Femur (tissue), 1 donor: ENCODE data around the gene DOK7.

Experiments used
- DNase-seq: peaks from one replicate; pipeline ENCODE4 v3.0.0-alpha.2; 2017

DOK7 gene, protein sequence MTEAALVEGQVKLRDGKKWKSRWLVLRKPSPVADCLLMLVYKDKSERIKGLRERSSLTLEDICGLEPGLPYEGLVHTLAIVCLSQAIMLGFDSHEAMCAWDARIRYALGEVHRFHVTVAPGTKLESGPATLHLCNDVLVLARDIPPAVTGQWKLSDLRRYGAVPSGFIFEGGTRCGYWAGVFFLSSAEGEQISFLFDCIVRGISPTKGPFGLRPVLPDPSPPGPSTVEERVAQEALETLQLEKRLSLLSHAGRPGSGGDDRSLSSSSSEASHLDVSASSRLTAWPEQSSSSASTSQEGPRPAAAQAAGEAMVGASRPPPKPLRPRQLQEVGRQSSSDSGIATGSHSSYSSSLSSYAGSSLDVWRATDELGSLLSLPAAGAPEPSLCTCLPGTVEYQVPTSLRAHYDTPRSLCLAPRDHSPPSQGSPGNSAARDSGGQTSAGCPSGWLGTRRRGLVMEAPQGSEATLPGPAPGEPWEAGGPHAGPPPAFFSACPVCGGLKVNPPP

DNA sequence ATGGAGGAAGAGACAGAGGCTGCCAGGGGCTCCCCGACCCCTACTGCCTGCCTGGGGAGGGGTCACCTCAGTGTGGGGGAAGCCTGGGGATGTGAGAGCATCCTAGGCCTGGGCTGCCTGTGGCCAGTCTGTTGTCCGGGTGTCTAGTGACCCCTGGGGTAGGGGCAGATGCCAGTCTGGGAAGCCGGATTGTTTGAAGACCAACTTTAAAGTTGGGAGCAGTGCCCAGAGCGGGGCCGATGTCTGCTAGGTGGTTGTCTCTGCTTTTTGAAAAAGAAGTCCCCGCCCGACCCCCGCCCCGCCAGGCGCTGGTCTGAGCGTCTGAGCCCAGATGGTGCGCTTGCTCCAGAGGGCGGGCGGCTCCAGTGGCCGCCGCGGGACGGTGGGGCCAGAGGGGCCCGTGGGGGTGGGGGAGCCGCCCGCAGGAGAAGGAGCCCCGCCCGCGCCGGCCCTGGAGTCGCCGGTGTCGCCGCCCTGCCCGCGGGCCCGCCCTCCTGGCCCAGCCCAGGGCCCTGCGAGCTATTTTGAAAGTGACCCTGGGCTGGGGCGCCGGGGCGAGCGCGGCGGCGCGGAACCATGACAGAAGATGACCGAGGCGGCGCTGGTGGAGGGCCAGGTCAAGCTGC lies at the start of gene DOK7:
Gene DOK7 (plus strand): TSS at position 517 of the 626 bp plus-strand sequence. CDS start 70 bp downstream, at position 587.
- DNase-seq, result no peak

DNA sequence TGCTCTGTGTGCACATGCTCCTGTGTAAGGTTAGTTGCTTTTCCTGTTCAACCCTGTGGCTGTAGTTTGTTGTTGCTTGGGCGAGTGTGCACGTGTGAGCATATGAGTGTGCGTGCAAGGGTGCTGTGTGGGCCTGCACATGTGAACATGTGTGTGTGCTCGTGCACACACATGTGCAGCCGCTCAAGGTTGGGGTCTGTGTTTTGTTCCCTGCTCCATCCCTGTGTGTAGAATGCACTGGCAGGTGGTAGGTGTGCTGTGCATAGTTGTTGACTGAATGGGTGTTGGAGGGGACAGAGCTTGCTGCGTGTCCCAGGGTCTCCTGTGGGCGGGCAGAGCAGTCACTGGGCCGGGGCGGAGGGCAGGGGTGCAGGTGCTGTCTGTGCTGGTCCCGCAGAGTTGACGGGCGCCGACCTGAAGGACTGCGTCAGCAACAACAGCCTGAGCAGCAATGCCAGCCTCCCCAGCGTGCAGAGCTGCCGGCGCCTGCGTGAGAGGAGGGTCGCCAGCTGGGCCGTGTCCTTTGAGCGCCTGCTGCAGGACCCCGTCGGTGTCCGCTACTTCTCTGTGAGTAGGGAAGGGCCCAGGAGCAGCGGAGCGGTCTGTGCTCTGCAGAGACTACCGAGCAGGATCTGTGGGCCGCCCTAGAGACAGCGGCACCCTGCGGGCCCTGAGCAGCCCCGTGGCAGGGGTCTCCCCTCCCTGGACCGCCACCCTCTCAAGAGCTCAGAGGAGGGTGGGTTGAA lies 49.3 kb upstream of the DOK7 start:
- DNase-seq, result peak; percentile 14

DNA sequence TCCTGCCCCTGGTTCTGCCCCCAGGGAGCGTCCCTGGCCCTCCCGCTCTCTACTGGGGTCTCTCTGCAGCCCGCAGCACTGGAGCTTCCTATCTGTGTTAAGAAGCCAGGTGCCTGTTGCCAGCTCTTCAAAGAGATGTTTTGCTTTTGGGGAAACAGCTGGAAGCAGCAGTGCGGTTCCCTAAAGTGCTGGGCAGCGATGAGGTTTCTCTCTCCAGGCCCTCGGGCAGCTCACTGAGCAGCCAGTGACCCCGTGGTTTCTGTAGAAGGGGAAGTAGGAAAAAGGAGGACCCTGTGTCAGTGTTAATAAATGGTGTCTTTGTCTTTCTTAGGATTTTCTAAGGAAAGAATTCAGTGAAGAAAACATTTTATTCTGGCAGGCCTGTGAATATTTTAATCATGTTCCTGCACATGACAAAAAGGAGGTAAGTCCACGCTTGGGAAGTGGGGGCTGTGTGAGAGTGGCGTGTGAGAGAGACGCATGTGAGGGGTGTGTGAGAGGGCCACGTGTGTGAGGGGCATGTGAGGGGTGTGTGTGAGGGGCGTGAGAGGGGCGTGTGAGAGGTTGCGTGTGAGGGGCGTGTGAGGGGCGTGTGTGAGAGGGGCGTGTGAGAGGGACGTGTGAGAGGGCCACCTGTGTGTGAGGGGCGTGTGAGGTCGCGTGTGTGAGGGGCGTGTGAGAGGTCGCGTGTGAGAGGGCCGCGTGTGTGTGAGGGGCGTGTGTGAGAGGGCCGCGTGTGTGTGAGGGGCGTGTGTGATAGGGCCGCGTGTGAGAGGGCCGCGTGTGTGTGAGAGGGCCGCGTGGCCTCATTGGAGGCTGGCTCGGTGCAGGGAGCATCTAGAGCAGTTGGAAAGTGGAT lies 48.5 kb upstream of the DOK7 start:
- DNase-seq, result peak; percentile 53

DNA sequence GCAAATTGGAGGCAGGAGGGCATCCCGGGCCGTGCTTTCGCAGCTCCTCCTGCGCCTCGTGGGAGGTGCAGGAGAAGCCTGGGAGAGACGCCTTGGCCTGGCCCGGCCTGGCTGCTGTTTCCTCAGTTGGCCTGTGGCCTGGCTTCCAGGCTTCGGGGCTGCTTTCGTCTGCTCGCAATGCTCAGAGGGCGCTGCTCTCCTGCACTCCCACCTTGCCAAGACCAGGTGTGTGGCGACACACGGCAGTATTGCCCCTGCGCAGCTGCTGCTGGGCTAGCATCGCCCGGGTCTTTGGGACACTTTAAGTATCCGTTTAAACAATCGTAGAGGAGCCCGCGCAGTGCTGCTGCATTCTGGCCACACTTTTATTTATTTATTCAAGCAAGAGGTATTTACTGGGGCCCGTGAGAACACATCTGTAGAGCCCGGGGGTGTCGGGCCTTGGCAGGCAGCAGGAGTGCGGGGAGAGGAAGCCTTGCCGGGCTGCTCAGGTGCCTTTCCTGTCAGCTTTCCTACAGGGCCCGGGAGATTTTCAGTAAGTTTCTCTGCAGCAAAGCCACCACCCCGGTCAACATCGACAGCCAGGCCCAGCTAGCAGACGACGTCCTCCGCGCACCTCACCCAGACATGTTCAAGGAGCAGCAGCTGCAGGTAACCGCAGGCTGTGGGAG lies 47.5 kb upstream of the DOK7 start:
- peak; percentile 19 for DNase-seq

DNA sequence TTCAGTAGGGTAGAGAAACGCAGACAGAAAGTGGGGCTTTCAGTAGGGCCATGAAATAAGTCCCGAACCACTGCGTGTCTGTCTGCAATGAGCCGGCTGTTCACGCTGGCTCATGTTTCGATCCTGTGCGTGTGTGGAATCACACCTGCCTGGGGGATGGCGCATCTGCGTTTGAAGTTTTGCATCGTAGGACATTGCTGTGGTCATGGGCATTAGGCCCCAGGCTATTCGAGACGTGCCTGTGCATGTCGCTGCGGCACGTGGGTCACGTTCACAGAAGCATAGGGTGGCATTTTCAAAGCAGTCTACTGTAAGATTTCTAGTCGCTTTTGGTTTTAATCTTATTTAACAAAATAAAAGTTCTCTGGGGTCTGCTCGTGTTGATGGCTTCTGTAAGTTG lies 46.8 kb upstream of the DOK7 start:
- peak; percentile 14 for DNase-seq

DNA sequence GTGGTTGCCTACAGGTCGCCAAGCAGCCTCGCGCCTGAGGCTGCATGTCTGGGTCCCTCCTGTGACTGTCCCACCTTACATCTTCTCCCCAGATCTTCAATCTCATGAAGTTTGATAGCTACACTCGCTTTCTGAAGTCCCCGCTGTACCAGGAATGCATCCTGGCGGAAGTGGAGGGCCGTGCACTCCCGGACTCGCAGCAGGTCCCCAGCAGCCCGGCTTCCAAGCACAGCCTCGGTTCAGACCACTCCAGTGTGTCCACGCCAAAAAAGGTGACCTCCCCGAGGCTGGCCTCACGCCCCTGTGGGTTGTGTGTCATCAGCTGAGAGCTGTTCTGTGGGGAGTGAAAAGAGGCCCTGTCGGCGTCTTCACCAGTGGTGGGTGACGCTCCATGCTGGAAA lies 46.3 kb upstream of the DOK7 start:
- DNase-seq, result peak; percentile 15

DNA sequence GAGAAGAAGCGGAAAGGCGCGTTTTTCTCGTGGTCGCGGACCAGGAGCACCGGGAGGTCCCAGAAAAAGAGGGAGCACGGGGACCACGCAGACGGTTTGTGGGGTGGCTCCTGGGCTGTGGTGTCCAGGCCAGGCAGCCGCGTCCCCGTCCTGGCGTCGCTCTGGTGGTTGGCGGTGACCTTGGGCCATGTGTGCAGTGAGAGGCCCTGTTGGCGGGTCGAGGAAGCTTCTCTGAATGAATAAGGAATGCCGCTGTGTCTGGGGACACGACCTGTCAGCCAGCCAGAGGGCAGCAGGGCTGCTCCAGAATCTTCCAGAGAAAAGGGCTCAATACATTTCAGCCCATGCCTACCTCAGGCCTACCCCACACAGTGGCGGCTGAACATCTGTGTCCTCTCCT lies 45.7 kb upstream of the DOK7 start:
- peak; percentile 15 for DNase-seq

DNA sequence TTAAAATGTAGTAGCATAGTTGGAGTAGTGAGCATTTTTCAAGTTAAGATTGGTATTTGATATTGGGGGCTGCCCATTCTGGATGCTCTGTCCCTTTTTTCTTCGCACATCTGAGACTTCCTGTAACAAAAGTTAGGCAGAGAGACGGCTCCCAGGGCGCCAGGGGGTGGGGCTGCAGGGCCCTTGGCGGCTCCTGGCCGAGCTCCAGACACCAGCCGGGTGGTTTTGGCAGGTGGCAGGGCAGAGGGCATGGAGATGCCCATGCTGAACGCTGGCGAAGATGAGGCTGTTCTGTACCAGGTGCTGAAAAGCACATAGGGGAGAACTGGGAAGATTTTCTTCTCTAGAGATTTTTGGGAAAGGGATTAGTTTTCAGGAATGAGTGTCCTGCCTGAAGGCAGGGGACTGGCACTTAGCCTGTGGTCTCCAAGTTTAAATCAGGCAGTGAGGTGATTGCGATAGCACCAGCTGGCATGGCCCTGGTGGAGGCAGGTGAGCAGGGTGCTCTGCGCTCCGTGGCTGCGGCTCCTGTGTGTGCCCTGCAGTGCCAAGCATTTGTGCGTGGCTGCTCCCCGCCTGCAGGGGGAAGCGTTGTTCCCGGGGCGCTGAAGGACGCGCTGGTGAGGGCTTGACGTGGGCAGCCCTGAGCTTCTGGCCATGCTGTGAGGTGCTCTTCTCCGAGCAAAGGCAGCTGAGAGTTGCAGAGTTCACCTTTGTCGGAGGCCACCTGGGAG lies 44.9 kb upstream of the DOK7 start:
- DNase-seq, result peak; percentile 20

DNA sequence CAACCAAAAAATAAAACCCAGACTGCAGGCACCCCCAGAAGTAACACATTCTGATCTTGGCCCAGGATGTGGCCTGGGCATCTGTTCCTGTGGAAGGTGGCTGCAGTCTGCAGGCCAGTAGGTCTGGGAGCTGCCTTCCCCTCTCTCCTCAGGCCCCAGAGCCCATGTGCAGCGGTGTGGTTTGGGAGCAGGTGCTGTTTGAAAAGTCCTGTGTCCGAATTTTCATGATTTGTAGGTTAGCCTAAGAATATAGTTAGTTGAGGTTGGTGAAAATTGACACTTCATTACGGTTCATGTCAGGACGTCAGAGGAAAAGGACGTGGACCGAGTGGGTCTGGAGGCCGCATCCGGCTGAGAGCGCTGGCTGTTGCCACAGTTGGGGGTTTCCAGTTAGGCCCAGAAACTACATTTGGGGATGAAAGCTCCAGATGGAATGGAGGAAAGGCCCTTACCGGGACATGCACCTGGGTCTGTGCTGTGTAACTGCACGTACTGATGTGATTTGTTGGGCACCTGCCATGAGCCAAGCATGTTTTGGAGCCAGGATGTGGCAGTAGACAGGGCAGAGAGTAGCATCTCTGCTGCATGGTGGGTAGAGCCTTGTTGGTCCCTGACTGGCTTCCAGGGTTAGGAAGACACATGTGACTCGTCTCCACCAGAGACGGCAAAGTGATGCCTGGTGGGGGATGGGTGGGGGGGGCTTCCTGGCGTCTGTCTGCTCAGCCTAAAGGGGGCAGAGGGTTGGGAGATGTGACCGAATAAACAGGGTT lies 43.1 kb upstream of the DOK7 start:
- DNase-seq, result peak; percentile 15

DNA sequence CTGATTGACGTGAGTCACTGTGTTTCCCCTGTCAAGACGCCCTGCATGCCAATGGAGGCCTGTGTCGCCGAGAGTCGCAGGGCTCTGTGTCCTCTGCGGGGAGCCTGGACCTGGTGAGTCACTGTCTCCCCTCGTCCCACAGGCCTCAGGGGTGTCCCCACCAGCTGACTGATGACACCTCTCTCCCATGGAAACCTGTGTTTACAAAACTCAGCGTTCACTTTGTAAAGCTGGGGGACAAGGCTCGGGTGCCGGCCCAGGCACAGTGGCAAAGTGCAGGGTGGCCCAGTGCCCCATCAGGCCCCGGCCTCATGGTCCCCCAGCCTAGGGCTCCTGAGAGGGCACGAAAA lies 42.5 kb upstream of the DOK7 start:
- peak; percentile 17 for DNase-seq

DNA sequence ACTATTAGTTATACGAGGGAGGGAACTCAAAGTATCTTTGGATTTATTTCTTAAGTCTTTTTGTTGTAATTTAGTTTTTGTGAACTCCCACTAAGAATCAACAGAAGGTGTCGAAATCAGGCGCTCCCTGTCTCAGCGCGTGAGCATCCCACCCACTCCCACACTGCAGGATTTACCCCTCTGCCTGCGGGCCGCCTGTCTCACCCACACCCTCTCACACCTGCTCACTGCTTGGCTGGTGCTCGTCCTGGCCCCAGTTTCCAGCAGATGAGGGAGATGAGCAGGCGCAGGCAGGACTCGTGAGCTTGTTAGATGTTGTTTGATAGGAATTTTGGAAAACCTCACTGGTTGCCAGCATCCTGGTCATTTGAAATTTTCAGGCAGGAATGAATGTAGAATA lies 42.1 kb upstream of the DOK7 start:
- DNase-seq, result no peak

DNA sequence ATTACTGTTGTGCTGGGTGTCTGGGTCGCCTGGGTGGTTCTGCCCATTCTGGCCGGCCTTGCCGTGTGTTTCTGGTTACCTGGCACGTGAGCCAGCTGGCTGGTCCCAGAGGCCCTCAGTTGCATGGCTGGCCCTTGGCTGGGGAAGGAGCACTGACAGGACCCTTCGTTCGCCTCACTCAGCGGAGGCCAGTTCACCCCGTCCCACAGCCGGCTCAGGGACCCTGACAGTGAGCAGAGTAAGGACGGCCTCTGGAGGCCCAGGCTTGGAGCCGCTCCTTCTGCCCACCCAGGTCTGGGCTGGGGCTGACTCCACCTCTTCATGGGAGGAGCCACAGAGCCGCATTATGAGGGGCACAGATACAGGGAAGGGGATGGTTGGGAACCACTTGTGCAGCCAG lies 41.6 kb upstream of the DOK7 start:
- DNase-seq, result no peak

DNA sequence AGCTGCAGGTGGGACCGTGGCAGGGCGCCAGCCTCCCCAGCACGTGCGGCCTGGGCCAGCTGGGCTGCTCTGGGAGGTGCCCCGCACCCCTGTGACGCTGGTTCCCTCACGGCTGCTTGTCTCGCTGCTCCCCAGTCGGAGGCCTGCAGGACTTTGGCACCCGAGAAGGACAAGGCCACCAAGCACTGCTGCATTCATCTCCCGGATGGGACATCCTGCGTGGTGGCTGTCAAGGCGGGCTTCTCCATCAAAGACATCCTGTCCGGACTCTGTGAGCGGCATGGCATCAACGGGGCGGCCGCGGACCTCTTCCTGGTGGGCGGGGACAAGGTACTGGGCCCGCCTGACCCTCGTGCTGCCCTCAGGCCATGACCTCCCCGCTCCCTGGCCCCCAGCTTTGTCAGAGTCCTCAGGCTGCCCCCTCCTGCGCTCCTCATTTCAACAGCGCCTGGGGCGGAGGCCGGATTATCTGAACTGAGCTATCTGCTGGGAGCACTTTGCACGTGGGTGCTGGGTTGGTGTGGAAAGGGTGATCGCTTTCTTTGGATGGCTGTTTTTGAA lies 40.8 kb upstream of the DOK7 start:
- no peak for DNase-seq

DNA sequence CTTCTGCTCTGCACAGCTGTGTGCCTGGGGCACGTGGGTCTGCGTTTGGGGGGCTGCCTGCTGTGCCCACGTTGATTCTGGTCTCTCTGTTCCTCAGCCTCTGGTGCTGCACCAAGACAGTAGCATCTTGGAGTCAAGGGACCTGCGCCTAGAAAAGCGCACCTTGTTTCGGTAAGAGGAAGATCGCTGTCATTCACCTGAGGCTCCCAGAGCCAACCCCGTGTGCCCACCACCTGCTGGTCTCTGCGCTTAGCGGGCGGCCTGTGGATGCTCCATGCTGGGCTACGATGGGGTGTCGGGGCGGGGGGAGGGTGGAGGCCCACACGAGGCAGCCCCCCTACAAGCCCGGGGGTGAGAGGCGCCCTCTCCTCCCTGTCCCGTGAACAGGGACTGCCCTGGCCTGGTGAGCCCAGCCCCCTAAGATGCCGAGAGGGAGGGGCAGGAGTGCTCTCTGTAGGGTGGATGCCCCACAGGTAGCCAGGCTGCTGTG lies 40.3 kb upstream of the DOK7 start:
- DNase-seq, result no peak

DNA sequence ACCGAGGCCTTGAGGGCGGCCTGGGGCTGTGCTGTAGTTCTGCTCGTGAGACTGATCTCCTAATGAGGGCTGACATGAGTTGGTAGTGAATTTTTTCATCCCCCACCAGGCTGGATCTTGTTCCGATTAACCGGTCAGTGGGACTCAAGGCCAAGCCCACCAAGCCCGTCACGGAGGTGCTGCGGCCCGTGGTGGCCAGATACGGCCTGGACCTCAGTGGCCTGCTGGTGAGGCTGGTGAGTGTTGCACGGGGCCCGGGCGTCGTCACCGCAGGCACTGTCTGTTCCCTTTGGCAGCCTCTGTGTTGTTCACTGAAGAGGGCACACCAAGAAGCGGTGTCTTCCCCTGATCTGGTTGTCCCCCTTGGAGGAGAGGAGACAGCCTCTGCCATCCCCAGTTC lies 39.7 kb upstream of the DOK7 start:
- DNase-seq, result no peak

DNA sequence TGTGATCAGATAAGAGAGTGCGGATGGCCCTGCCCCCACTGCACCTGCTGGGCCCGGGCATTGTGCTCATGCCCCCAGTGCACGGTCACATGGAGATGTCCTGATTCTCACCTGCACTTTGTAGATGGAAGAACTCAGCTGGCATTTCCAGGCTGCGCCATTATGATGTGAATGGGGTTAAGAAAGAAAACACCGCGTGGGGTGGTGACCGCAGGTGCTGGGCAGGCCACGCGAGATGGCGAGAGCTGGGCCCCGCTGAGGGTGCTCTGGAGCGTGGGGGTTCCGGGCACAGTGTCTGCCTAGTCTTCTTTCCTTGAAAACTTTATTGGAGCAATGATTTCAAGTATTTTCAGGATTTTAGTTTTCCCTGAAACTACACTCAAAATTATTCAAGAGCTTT lies 39.2 kb upstream of the DOK7 start:
- DNase-seq, result no peak

DNA sequence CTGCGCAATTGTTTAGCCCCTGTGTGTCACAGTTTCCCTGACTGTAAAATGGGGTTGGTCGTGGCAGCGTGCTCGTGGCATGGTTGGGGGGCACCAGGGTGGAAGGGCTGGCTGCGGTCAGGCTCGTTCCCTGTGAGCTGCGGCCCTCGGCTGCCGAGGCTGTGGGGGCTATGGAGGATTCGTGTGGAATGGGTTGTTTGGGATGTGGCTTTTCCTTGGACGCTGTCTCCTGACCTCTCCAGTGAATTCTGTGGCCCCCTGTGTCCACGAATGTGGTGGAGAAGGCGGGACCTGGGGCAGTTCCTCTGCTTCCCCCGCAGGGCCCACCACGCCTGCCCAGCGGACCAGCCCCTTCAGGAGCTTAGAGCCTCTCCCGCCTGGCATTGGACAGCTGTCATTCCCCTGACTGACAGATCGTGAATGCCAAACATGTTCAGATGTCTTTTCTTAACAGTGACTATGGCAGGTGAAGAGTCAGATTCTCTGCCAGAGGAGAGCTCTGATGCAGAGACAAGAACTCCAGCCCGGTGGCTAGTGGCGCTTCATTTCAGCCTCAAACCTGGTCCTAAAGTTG lies 38.5 kb upstream of the DOK7 start:
- no peak for DNase-seq

DNA sequence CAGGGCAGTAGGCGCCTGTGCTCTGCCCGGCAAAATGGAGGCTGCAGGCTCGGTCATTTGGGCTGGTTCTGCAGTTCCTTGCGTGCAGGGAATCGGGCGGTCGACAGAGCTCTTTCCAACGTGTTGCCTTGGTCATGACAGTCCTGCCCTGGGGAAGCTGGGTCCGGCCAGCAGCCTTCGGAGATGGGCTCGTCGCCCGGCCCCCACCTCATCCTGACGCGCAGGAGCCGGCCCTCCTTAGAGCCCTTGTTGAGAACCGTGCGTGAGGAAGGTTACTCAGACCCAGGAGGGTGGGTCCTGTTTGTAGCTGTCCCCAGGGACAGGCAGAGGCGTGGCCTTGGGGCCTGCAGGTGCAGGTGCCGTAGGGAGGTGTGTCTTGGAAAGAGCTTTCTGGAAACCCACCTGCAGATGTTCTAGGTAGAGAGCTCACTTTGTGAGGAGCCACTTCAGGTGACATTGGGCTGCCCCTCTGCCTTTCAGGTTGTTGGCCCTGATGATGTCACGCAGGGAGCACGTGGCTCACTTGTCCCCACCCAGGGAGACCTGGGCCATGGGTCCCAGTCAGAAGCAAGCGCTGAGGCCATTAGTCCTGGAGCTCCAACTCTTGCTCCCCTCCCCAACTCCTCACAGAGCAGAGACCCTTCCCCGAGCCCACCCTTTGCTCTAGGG lies 36.5 kb upstream of the DOK7 start:
- DNase-seq, result no peak

DNA sequence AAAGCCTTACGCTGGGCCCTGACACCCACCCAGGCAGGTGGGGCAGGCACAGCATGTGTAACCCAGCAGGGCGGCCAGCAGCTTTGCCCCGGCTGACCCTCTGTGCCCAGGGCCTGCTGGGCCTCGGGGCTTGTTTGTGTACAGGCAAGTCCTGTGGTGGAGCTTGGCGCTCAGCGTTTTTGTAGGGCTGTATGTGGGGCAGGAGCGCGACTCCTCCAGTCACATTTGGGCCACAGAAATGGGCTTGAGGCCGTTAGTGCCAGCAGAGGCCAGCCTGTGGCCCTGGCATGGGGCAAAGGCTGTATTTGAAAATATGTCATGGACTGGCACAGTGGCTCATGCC lies 36.0 kb upstream of the DOK7 start:
- DNase-seq, result no peak
